ENCODE data around the gene UBQLN4.
"Not testable (repeated sequence)": the region's sequence is repeated elsewhere in the genome, so short reads cannot be mapped to it uniquely, and the experiment has no call there.

The UBQLN4 gene

DNA sequence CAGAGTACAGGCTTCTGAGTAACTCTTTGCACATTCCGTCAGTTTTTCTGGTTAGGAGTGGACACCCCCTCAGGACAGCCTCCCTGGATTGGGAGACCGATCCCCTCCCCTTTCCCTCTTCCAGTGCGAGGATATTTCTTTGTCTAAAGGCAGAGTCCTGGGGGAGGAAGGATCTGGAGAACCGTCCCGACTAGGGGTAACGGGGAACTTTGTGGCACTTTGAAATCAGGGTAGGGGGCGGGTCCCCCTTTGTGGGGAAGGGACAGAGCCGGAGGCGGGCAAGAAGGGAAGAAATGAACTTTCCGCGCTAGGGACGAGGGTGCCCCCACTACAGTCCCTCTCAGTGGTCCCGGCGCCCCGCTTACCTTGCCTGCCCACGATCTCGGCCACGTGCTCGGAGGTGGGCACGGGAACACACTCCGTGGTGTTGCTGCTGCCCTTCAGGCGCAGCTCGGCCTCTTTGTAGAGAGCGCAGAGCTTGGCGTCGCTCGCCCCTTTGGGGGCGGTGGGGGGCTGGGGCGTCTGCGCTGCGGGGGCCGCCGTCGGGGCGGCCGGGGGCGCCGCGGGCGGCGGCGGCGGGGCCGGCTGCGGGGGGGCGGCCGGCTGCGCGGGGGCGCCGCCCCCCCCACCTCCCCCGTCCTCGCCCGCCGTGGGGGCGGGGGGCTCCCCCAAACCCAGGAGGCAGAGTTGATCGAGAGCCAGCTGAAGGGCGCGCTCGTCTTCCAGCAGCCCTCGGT lies 27.8 kb upstream of the UBQLN4 start:
- no peak for DNase-seq (ENCODE audit: low read depth)

DNA sequence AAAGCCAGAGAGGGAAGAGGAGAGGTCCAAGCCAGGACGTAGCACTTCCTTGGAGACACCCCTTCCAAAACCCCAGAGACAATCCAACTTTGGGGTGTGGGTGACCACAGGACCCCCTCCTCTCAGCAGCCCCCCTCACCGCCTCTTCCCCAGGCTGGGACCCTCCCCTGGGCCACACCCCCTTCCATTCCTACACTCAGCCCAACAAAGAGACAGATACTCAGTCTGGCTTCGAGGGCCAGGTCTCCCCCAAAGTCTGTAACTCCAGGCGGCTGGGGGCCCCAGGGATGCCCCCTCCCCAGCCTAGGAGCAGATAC lies 27.2 kb upstream of the UBQLN4 start:
- no peak for DNase-seq (ENCODE audit: low read depth)

DNA sequence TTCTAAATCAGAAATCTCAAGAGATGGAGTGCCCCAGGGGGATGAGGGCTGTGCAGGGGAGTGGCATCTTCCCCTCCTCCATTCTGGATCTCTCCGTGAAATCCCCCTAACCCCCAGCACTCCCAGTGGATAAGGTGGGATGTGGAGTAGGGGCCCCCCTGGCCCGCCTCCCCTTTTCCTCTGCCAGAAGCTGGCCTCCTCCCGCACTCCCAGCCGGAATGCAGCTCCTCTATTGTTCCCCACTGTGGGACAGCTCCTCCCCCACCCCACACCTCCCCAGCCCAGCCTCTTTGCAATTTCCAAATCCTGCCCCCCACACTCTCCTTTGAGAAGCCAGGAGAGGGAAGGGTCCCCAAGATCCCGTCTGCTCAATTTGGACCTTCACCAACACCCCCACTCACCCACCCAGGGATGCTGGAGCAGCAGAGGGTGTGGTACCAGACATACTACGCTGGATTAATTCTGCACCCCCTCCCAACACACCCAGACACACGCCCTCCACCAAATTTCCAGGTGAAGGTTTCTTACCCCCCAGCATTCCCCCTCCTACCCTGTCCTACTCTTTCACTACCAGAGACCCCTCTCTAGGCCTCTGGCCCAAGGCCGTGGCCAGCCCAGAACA lies 26.8 kb upstream of the UBQLN4 start:
- no peak for DNase-seq (ENCODE audit: low read depth)

DNA sequence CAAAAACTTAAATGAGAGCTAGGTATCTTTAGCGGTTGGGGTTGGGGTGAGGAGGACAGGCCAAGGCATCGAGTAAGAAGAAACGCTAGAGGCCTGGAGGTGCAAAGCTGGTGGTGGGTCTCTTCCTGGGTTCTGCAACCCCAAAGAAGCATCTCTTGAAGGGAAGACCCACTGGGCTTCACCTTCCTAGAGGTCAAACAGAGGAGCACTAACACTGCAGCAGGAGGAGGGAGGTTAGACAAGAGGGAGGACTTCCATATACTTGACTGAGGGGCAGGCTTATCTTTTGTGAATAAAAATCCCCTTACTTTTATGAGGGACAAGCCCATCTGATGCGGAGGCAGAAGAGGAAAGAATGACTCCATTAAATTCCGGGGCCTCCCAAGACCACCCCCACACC lies 26.2 kb upstream of the UBQLN4 start:
- DNase-seq (ENCODE audit: low read depth), result no peak

DNA sequence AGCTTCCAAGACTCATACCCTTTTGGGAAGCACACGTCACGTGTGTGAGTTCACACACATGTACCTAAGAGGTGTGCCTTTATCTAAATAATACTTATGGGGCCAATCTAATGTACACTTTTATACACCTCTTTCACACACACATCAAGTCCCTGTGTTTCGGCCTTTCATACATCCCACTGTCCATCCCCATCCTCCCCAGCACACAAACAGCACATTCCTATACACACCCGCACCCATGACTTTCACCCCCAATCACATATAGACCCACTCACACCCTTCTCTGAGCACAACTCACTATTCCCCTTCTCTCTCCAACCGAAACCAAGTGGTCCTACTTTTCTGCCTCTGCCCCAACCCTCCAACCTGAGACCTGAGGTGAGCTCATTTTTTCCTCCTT lies 25.1 kb upstream of the UBQLN4 start:
- DNase-seq (ENCODE audit: low read depth), result no peak

DNA sequence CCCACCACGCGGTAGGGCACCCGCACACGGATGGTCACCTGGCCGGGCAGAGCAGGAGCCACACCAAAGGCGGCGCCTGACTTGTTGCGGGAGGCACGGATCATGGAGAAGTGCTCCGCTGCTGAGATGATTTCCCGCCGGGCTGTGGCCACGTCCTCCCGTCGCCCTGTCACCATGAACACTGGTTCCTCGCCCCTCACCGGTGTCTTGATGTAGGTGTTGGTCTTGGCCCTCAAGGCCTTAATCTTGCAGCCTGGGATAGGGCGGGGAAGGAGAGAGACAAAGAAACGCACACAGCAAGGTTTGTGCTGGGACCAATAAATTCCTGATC lies 23.8 kb upstream of the UBQLN4 start:
- DNase-seq (ENCODE audit: low read depth), result no peak

DNA sequence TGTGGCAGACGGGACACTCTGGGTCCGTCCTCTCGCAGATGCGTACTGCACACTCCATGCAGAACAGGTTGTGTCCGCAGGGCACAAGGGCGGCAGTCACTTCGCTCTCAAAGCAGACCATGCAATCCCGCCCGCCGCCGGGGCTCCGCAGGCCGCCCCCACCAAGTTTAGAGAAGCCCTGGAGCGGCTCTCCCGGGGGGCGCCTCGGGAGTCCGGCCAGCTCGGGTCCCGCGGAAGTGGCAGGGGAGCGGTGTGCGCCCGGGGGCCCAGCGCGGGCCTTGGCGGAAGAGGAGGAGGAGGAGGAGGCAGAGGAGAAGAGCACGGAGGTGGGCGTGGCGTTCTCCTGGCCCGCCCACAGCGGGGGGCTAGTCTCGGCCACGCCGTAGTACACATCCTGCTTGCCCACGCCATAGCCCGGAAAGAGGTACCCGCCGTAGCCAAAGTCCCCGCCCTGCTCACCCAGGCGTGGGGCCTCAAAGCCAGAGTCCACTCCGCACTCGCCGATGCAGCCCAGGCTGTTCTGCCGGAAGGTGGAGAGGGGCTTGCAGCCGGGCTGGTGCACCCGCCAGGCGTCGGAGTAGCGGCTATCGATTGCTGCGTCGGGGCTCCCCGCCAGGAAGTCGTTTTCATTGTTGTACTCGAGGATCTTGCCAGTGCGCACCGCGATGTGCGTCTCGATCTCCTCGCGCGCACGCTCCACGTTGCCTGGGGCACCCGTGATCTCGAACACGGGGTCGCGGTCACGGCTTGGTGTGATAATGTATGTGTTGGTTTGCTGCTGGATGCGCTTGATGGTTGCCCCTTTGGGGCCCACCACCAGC lies 23.2 kb upstream of the UBQLN4 start:
- DNase-seq (ENCODE audit: low read depth), result no peak

DNA sequence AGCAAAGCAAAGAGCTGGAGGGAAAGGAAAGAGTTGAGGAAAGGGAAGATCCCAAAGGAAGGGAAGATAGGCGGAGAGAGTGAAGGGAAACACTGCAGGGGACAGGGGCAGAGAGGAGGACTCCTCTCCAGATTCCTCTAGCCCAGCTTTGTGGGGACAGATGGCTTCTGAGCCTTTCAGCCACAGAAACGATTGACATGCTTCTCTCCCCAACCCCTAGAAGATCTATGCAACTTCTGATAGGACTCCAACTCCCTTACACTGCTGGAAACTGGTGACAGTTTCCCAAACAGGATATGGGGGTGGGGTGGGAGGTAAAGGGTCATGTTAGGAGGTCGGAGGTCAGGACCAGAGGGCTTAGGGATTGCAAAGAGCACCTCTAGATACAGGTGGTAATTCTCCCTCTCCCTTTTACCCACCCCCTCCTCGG lies 22.2 kb upstream of the UBQLN4 start:
- no peak for DNase-seq (ENCODE audit: low read depth)

DNA sequence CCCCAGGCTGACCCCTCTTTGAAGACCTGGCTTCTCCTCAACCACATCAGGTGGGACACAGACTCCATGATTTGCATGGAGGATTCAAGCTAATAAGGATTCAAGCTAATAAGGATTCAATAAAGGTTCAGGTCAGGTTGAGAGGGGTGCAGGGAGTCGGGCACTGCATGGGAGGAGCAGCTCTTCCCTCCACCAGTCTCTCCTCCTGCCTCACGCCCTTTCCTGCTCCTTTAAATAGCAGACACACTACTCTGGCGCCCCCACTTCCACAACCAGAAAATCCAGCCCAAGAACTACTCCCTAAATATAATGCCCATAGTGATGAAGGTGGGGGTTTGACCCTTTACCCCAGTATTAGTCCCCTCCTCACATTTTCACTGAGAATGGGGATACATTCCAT lies 21.6 kb upstream of the UBQLN4 start:
- DNase-seq (ENCODE audit: low read depth), result no peak

DNA sequence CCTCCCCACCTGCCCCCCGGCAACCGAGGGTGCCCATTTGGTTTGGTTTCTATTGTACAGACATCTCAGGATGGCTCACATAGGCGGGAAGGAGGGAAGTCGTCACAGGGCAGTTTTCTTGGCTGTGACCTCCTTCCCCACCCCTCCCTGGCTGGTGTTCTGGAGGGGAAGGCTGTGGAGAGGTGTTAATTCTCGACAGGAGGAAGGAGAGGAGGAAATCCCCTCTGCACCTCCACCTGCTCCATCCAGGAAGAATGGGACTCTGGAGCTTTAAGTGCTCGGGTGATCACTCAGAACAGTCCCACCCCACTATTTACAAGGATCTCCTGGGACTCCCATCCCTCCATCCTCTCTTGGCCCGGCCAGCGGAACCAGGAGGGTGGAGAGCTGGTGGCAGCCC lies 21.1 kb upstream of the UBQLN4 start:
- no peak for DNase-seq (ENCODE audit: low read depth)

DNA sequence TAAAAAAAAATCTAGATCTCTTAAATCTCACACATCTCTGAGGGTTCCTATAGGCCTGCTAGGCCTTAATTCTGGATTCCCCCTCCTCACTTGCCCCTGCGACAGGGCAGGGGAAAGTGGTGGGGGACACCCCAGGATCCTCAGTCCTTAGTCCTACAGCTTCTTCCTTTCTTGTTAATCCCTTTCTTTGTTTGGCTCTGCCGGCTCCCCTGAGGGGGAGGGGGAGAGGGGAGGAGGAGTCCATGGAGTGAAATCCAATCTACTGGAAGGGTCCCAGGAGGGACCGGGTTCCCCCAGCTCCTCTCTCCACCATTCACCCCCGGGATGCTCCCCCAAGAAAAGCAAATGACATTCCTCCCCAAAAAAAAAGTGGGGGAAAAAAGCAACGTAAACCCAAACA lies 20.1 kb upstream of the UBQLN4 start:
- no peak for DNase-seq (ENCODE audit: low read depth)

DNA sequence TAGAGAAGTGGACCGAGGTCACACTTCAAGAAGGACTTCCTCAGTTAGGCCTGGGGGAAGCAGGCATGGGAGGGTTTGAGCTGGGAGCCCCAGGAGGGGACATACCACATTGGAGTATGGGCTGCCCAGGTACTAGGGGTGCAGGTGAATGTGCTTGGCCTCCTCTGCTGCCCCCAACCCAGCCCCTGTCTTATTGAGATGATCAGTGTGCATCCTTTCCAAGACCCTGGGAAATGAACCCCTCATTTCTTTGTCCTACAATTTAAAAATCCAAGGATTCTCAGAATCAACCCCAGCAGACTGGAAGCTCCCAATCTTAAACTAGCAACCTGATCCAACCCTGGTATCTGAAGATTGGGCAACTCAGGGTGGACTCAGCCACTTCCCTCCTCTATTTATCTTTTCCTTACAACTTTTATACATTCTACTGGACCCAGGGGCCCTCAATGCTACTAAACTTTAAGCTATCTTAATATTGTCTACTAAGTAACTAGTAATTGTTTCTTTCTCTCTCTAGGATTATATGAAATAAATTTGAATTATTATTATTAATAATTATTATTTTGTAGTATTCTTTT lies 19.6 kb upstream of the UBQLN4 start:
- DNase-seq (ENCODE audit: low read depth), result no peak

DNA sequence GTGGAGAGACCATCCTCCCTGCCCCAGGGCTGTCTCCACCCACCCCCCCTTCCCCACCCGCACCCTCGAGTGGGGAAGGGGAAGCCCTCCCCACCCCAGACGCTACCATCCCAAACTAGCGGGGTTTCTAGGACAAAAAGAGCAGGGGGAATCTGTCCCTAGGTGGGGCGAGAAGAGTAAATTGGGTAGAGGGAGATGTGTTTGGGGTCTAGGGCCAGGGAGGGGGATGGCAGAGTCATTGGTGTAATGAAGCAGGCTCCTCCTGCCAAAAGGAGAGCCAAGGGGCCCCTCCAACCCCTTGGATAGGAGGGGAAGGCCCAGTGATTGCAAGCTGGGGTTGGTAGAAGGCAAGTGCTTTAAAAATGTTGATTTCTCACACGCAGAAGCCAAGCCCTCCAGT lies 18.7 kb upstream of the UBQLN4 start:
- no peak for DNase-seq (ENCODE audit: low read depth)

DNA sequence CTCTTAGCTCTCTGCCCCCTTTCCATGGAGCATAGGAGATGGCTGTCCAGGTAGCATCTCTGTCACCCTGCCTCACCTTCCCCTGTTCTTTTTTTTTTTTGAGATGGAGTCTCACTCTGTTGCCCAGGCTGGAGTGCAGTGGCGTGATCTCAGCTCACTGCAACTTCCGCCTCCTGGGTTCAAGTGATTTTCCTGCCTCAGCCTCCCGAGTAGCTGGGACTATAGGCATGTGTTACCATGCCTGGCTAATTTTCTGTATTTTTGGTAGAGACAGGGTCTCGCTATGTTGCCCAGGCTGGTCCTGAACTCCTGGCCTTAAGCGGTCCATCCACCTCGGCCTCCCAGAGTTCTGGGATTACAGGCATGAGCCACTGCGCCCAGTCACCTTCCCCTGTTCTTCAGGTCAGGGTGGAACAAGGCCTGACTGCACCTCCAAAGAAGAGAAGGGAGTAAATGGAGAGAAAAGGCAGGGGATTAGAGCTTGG lies 17.8 kb upstream of the UBQLN4 start:
- DNase-seq (ENCODE audit: low read depth), result not testable (repeated sequence)

DNA sequence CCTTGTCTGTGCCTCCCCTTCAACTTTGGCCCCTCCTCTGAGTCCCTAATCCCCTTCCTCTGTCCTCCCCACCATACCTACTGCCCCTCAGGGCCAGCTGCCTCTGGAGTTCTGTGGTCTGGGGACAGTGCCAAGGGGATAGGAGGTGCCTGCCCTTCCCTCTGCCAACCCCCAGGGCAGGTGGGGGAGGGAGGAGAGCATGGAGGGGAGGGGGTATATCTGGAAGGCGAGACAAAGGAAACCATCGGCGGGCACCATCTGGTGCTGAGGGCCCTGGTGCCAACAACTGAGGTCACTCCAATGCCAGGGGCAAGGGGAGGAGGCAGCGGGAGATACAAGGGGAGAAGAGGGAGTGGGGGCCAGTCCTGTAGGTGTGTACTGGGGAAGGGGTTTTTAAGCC lies 16.9 kb upstream of the UBQLN4 start:
- DNase-seq (ENCODE audit: low read depth), result no peak

DNA sequence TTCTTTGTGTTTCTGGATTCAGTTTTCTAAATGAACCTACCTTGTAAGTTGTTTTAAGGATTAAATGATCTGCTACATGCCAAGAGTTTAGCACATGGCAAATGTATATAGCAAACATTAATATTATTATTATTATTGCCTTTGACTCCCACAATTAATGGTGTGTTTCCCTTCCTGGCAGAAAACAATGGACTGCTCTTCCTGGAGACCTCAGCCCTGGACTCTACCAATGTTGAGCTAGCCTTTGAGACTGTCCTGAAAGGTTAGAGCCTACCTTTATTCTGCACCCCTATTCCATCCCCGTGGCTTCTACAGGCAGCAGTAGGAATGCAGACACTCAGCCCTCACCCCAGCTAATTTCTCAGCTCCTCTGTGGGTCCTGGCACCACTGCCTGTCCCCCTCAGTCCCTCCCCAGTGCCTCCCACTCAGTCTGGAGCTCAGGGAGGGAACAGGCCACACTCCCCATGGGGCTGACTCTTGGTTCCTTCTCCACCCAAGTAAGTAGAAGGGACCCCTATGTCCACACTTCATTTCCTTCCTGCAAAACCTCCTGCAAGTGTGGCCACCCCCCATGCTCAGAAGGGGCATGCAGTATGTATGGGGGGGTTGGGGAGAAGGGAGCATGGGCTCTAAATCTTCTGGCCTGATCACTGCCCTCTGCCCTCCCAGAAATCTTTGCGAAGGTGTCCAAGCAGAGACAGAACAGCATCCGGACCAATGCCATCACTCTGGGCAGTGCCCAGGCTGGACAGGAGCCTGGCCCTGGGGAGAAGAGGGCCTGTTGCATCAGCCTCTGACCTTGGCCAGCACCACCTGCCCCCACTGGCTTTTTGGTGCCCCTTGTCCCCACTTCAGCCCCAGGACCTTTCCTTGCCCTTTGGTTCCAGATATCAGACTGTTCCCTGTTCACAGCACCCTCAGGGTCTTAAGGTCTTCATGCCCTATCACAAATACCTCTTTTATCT lies 16.2 kb upstream of the UBQLN4 start:
- no peak for DNase-seq (ENCODE audit: low read depth)

DNA sequence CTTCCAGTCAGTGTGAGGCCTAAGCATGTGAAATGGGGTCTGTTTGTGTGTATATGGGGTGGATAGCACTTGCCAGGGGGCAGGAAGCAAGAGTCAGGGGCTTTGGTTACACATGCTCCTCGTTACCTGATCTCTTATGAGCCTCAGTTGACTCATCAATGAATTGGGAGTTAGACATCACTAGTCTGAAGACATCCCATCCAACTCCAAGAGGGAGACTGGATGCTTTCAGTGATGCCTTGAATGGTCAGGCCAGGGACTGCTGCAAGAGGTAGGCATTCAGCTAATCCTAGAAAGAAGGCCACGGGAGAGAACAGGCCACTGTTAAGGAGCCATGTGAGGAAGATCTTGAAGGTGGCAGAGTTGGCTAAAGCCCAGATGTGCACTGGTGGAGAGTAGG lies 13.7 kb upstream of the UBQLN4 start:
- DNase-seq (ENCODE audit: low read depth), result no peak

DNA sequence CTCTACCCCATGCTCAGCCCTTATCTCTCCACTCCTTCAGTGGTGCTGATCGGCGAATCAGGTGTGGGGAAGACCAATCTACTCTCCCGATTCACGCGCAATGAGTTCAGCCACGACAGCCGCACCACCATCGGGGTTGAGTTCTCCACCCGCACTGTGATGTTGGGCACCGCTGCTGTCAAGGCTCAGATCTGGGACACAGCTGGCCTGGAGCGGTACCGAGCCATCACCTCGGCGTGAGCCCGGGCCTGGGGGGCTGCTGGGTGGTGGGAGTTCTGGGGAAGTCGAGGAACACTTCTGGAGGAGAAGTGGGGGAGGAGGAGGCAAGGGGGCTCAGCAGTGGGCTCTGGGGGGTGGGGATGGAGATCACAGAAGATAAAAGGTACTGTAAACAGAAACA lies 12.3 kb upstream of the UBQLN4 start:
- DNase-seq (ENCODE audit: low read depth), result no peak

DNA sequence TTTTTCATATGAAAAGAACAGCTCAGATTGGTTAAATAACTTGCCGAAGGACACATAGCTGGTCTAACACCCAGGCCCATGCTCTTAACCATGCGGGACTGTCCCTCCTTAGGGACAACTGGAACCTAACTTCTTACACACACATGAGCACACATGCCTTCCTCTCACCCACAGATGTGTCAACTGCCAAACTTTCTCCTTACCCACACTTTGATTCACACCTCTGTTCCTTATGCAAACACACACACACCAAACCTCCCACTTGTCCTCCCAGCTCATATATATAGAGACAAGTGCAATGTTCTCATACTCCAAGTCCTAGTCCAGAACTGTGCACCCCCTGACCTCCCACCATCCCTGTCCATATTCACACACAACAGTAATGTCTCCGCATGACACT lies 11.6 kb upstream of the UBQLN4 start:
- no peak for DNase-seq (ENCODE audit: low read depth)

DNA sequence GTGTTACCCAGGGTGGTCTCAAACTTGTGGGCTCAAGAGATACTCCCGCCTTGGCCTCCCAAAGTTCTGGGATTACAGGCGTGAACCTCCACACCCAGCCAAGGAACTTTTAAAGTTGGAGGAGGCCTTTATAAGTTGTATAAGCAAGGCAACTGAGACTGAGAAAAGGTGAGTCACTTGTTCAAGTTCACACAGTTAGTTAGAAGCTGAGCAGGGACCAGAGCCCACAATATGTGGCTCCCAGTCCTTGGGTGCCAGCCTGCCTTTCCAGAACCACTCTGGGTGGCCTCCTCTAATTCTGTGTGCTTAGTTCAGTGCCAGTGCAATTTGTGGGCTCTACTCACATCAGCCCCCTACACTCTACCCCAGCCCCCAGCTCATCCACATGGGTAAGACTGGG lies 11.0 kb upstream of the UBQLN4 start:
- no peak for DNase-seq (ENCODE audit: low read depth)

DNA sequence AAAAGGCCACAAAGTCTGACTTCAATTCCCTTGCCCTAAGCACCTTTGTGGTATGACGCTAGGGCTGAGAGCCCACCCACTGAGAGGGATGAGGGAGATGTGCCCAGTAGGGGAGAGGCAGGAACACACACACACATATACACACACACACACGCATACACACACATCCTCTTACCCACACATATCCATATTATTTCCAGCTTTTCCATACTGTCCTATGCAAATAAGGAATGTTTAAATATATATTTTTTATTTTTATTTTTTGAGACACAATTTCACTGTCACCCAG lies 10.3 kb upstream of the UBQLN4 start:
- no peak for DNase-seq (ENCODE audit: low read depth)

DNA sequence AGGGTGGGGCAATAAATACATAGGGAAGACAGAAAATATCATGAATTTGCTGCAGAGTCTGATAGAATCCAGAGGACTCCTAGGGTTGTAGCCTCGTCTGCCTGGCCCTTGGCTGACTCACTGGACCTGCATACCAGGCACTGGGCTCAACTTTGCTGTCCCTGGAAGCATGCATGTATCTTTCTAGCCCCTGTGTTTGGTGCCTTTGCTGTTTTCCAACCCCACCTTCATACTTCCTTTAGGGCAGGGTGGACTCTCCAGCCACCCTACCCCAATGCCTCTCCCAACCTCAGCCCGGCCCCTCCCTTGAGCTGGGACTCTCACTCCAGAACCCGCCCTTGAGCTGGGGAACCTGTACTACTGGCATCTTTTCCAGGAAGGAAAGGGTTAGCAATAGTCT lies 8.6 kb upstream of the UBQLN4 start:
- DNase-seq (ENCODE audit: low read depth), result no peak
